ENCODE data around the gene HBM.

DNA sequence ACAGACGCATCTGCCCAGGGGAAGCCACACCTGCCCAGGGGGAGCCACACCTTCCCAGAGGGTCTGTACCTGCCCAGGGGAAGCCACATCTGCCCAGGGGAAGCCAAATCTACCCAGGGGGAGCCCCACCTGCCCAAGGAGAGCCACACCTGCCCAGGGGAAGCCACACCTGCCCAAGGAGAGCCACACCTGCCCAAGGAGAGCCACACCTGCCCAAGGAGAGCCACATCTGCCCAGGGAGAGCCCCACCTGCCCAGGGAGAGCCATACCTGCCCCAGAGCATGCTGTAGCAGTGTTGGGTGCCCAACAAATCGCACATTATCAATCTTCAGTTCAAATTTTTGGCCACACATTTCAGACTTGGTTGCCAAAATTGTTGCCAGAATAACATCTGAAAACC, 46.9 kb upstream of the HBM start:
- TF ChIP-seq, protein P1, sequence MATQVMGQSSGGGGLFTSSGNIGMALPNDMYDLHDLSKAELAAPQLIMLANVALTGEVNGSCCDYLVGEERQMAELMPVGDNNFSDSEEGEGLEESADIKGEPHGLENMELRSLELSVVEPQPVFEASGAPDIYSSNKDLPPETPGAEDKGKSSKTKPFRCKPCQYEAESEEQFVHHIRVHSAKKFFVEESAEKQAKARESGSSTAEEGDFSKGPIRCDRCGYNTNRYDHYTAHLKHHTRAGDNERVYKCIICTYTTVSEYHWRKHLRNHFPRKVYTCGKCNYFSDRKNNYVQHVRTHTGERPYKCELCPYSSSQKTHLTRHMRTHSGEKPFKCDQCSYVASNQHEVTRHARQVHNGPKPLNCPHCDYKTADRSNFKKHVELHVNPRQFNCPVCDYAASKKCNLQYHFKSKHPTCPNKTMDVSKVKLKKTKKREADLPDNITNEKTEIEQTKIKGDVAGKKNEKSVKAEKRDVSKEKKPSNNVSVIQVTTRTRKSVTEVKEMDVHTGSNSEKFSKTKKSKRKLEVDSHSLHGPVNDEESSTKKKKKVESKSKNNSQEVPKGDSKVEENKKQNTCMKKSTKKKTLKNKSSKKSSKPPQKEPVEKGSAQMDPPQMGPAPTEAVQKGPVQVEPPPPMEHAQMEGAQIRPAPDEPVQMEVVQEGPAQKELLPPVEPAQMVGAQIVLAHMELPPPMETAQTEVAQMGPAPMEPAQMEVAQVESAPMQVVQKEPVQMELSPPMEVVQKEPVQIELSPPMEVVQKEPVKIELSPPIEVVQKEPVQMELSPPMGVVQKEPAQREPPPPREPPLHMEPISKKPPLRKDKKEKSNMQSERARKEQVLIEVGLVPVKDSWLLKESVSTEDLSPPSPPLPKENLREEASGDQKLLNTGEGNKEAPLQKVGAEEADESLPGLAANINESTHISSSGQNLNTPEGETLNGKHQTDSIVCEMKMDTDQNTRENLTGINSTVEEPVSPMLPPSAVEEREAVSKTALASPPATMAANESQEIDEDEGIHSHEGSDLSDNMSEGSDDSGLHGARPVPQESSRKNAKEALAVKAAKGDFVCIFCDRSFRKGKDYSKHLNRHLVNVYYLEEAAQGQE (IDR thresholded peaks at IDR 0.05; ENCODE audit: insufficient read depth in 1 of 2, low read depth in 2 of 2, low read length in 2 of 2) = no peak
- TF ChIP-seq TAF1 (IDR thresholded peaks at IDR 0.05; ENCODE audit: borderline replicate concordance, insufficient read depth, low read length) = no peak

Data from PFSK-1 (cell line).